WTC11 (cell line): ENCODE results near the gene BTBD17. TPM values are rescaled to one million over a fixed set of nuclear protein-coding genes. Genes with fewer than 3 reads are reported as not detected.

Experiments used
- ESRRA ChIP-seq: sonication (generic); formaldehyde crosslinking; IDR thresholded peaks from 2 replicates; pipeline ENCODE4 v1.8.1; 2022; ENCODE audit warnings: mild to moderate bottlenecking, missing genetic modification reagents, borderline replicate concordance
- NR3C1 ChIP-seq: sonication (generic); formaldehyde crosslinking; conservative IDR thresholded peaks from 2 replicates; pipeline ENCODE4 v1.8.1; 2023; ENCODE audit warnings: low read depth, mild to moderate bottlenecking, missing genetic modification reagents
- PRRX2 ChIP-seq: fragments of 250-450 bp; sonication (Bioruptor Pico); IDR thresholded peaks from 2 replicates; pipeline ENCODE4 v1.8.0; 2021; ENCODE audit warnings: mild to moderate bottlenecking
- SMAD3 ChIP-seq: sonication (generic); formaldehyde crosslinking; IDR thresholded peaks from 2 replicates; pipeline ENCODE4 v1.8.0; 2022; ENCODE audit warnings: missing genetic modification reagents, mild to moderate bottlenecking, borderline replicate concordance
- ZNF219 ChIP-seq: sonication (generic); formaldehyde crosslinking; IDR thresholded peaks from 2 replicates; pipeline ENCODE4 v1.8.0; 2023; ENCODE audit warnings: missing genetic modification reagents, mild to moderate bottlenecking, borderline replicate concordance
- ZNF671 ChIP-seq: fragments of 250-450 bp; sonication (Bioruptor Pico); IDR thresholded peaks from 2 replicates; pipeline ENCODE4 v1.8.0; 2021; ENCODE audit warnings: mild to moderate bottlenecking
- total RNA-seq: library from RNA; stranded (reverse); gene quantifications from 3 replicates; pipeline ENCODE4 v1.2.3, GENCODE V29; 2021
- TF ChIP-seq, protein P1 (sequence below): sonication (generic); formaldehyde crosslinking; IDR thresholded peaks from 2 replicates; pipeline ENCODE4 v1.8.1; 2022; ENCODE audit warnings: low read depth, missing genetic modification reagents, borderline replicate concordance
- TF ChIP-seq, protein P2 (sequence below): sonication (generic); formaldehyde crosslinking; IDR thresholded peaks from 2 replicates; pipeline ENCODE4 v1.8.0; 2023; ENCODE audit warnings: missing genetic modification reagents, mild to moderate bottlenecking, borderline replicate concordance
- TF ChIP-seq, protein P3 (sequence below): sonication (generic); formaldehyde crosslinking; IDR thresholded peaks from 2 replicates; pipeline ENCODE4 v1.8.0; 2023; ENCODE audit warnings: mild to moderate bottlenecking, missing genetic modification reagents
- TF ChIP-seq, protein P4 (sequence below): sonication (generic); formaldehyde crosslinking; IDR thresholded peaks from 2 replicates; pipeline ENCODE4 v1.8.1; 2023; ENCODE audit warnings: mild to moderate bottlenecking, missing genetic modification reagents, moderate library complexity
- TF ChIP-seq, protein P5 (sequence below): fragments of 250-450 bp; sonication (Bioruptor Pico); IDR thresholded peaks from 2 replicates; pipeline ENCODE4 v2.1.2; 2022; ENCODE audit warnings: mild to moderate bottlenecking, moderate library complexity
- TF ChIP-seq, protein P6 (sequence below): sonication (generic); formaldehyde crosslinking; IDR thresholded peaks from 2 replicates; pipeline ENCODE4 v1.8.1; 2023; ENCODE audit warnings: mild to moderate bottlenecking, missing genetic modification reagents
- TF ChIP-seq, protein P7 (sequence below): fragments of 250-450 bp; sonication (Bioruptor Pico); conservative IDR thresholded peaks from 2 replicates; pipeline ENCODE4 v1.9.0; 2021; ENCODE audit warnings: mild to moderate bottlenecking
- TF ChIP-seq, protein P8 (sequence below): sonication (generic); formaldehyde crosslinking; IDR thresholded peaks from 2 replicates; pipeline ENCODE4 v1.8.0; 2022; ENCODE audit warnings: mild to moderate bottlenecking, missing genetic modification reagents
- TF ChIP-seq, protein P9 (sequence below): fragments of 250-450 bp; sonication (Bioruptor Pico); IDR thresholded peaks from 2 replicates; pipeline ENCODE4 v1.9.0; 2021; ENCODE audit warnings: mild to moderate bottlenecking

The BTBD17 gene
- total RNA-seq, 1 experiment from 2014 or later = 0.94 TPM

DNA sequence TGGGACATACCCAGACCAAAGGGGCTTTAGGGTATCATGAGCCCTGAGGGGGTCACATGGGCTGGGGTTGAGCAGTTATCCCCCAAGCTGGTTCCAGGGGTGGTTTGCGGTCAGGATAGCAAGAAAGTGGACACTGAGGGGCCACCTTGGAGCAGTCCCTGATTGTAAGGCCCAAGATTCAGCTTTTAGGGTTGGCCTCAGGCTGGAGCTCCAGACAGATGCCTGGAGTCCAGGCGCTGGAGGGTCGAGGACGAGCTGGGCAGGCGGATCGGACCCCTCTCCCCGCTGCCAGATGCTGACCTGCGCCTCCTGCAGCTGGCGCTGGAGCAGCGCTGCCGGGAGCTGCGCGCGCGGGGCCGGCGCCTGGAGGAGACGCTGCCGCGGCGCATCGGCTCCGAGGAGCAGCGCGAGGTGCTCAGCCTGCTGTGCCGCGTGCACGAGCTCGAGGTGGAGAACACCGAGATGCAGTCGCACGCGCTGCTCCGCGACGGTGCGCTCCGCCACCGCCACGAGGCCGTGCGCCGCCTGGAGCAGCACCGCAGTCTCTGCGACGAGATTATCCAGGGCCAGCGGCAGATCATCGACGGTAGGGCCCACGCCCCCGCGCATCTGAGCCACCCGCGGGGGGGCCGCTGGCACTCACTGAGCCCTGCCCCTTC lies 10.0 kb downstream of the BTBD17 start (continued):
- TF ChIP-seq, protein P1, sequence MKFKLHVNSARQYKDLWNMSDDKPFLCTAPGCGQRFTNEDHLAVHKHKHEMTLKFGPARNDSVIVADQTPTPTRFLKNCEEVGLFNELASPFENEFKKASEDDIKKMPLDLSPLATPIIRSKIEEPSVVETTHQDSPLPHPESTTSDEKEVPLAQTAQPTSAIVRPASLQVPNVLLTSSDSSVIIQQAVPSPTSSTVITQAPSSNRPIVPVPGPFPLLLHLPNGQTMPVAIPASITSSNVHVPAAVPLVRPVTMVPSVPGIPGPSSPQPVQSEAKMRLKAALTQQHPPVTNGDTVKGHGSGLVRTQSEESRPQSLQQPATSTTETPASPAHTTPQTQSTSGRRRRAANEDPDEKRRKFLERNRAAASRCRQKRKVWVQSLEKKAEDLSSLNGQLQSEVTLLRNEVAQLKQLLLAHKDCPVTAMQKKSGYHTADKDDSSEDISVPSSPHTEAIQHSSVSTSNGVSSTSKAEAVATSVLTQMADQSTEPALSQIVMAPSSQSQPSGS (CRISPR knock-in tag) = no peak; the same call in 1 of the 2 replicates
- TF ChIP-seq PRRX2 (CRISPR knock-in tag) (no peak), ESRRA (peak; percentile 93; the same call in 1 of the 2 replicates), ZNF219 (peak; percentile 89), SMAD3 (CRISPR knock-in tag) (no peak), NR3C1 (no peak; the same call in 1 of the 2 replicates), ZNF671 (no peak)
- TF ChIP-seq, protein P2, sequence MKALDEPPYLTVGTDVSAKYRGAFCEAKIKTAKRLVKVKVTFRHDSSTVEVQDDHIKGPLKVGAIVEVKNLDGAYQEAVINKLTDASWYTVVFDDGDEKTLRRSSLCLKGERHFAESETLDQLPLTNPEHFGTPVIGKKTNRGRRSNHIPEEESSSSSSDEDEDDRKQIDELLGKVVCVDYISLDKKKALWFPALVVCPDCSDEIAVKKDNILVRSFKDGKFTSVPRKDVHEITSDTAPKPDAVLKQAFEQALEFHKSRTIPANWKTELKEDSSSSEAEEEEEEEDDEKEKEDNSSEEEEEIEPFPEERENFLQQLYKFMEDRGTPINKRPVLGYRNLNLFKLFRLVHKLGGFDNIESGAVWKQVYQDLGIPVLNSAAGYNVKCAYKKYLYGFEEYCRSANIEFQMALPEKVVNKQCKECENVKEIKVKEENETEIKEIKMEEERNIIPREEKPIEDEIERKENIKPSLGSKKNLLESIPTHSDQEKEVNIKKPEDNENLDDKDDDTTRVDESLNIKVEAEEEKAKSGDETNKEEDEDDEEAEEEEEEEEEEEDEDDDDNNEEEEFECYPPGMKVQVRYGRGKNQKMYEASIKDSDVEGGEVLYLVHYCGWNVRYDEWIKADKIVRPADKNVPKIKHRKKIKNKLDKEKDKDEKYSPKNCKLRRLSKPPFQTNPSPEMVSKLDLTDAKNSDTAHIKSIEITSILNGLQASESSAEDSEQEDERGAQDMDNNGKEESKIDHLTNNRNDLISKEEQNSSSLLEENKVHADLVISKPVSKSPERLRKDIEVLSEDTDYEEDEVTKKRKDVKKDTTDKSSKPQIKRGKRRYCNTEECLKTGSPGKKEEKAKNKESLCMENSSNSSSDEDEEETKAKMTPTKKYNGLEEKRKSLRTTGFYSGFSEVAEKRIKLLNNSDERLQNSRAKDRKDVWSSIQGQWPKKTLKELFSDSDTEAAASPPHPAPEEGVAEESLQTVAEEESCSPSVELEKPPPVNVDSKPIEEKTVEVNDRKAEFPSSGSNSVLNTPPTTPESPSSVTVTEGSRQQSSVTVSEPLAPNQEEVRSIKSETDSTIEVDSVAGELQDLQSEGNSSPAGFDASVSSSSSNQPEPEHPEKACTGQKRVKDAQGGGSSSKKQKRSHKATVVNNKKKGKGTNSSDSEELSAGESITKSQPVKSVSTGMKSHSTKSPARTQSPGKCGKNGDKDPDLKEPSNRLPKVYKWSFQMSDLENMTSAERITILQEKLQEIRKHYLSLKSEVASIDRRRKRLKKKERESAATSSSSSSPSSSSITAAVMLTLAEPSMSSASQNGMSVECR (CRISPR knock-in tag) = peak; percentile 94
- TF ChIP-seq, protein P3, sequence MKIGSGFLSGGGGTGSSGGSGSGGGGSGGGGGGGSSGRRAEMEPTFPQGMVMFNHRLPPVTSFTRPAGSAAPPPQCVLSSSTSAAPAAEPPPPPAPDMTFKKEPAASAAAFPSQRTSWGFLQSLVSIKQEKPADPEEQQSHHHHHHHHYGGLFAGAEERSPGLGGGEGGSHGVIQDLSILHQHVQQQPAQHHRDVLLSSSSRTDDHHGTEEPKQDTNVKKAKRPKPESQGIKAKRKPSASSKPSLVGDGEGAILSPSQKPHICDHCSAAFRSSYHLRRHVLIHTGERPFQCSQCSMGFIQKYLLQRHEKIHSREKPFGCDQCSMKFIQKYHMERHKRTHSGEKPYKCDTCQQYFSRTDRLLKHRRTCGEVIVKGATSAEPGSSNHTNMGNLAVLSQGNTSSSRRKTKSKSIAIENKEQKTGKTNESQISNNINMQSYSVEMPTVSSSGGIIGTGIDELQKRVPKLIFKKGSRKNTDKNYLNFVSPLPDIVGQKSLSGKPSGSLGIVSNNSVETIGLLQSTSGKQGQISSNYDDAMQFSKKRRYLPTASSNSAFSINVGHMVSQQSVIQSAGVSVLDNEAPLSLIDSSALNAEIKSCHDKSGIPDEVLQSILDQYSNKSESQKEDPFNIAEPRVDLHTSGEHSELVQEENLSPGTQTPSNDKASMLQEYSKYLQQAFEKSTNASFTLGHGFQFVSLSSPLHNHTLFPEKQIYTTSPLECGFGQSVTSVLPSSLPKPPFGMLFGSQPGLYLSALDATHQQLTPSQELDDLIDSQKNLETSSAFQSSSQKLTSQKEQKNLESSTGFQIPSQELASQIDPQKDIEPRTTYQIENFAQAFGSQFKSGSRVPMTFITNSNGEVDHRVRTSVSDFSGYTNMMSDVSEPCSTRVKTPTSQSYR = peak; percentile 91
- TF ChIP-seq, protein P4, sequence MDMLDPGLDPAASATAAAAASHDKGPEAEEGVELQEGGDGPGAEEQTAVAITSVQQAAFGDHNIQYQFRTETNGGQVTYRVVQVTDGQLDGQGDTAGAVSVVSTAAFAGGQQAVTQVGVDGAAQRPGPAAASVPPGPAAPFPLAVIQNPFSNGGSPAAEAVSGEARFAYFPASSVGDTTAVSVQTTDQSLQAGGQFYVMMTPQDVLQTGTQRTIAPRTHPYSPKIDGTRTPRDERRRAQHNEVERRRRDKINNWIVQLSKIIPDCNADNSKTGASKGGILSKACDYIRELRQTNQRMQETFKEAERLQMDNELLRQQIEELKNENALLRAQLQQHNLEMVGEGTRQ (CRISPR knock-in tag) = peak; percentile 44
- TF ChIP-seq, protein P5, sequence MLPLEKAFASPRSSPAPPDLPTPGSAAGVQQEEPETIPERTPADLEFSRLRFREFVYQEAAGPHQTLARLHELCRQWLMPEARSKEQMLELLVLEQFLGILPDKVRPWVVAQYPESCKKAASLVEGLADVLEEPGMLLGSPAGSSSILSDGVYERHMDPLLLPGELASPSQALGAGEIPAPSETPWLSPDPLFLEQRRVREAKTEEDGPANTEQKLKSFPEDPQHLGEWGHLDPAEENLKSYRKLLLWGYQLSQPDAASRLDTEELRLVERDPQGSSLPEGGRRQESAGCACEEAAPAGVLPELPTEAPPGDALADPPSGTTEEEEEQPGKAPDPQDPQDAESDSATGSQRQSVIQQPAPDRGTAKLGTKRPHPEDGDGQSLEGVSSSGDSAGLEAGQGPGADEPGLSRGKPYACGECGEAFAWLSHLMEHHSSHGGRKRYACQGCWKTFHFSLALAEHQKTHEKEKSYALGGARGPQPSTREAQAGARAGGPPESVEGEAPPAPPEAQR (CRISPR knock-in tag) = no peak
- TF ChIP-seq, protein P6, sequence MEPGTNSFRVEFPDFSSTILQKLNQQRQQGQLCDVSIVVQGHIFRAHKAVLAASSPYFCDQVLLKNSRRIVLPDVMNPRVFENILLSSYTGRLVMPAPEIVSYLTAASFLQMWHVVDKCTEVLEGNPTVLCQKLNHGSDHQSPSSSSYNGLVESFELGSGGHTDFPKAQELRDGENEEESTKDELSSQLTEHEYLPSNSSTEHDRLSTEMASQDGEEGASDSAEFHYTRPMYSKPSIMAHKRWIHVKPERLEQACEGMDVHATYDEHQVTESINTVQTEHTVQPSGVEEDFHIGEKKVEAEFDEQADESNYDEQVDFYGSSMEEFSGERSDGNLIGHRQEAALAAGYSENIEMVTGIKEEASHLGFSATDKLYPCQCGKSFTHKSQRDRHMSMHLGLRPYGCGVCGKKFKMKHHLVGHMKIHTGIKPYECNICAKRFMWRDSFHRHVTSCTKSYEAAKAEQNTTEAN (CRISPR knock-in tag) = peak; percentile 52; the same call in 1 of the 2 replicates
- TF ChIP-seq, protein P7, sequence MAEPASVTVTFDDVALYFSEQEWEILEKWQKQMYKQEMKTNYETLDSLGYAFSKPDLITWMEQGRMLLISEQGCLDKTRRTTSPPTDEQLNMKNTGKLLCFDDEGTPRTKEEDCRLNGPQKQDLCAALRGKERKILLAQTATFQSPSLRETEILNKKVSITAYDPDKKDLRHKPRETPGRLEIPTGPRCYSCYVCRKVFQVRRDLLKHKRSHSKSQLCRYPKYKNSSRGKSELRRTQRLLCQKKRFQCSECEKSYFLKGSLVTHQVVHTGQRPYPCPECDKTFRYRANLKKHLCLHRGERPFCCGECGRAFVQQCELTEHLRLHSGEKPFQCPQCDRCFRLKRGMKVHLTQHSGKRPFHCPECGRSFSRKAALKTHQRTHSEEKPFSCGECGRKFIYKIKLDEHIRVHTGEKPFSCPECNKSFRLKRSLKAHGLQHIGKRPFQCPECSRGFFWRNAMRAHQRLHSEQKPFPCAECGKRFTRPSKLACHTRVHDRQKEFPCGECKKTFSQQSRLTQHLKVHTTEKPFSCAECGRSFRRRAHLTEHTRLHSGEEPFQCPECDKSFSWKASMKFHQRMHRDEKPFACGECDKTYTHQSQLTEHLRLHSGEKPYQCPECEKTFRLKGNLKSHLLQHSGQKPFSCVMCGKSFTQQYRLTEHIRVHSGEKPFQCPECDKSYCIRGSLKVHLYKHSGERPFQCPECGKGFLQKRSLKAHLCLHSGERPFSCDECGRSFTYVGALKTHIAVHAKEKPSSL (CRISPR knock-in tag) = no peak
- TF ChIP-seq, protein P8, sequence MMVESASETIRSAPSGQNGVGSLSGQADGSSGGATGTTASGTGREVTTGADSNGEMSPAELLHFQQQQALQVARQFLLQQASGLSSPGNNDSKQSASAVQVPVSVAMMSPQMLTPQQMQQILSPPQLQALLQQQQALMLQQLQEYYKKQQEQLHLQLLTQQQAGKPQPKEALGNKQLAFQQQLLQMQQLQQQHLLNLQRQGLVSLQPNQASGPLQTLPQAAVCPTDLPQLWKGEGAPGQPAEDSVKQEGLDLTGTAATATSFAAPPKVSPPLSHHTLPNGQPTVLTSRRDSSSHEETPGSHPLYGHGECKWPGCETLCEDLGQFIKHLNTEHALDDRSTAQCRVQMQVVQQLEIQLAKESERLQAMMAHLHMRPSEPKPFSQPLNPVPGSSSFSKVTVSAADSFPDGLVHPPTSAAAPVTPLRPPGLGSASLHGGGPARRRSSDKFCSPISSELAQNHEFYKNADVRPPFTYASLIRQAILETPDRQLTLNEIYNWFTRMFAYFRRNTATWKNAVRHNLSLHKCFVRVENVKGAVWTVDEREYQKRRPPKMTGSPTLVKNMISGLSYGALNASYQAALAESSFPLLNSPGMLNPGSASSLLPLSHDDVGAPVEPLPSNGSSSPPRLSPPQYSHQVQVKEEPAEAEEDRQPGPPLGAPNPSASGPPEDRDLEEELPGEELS = peak; percentile 93
- TF ChIP-seq, protein P9, sequence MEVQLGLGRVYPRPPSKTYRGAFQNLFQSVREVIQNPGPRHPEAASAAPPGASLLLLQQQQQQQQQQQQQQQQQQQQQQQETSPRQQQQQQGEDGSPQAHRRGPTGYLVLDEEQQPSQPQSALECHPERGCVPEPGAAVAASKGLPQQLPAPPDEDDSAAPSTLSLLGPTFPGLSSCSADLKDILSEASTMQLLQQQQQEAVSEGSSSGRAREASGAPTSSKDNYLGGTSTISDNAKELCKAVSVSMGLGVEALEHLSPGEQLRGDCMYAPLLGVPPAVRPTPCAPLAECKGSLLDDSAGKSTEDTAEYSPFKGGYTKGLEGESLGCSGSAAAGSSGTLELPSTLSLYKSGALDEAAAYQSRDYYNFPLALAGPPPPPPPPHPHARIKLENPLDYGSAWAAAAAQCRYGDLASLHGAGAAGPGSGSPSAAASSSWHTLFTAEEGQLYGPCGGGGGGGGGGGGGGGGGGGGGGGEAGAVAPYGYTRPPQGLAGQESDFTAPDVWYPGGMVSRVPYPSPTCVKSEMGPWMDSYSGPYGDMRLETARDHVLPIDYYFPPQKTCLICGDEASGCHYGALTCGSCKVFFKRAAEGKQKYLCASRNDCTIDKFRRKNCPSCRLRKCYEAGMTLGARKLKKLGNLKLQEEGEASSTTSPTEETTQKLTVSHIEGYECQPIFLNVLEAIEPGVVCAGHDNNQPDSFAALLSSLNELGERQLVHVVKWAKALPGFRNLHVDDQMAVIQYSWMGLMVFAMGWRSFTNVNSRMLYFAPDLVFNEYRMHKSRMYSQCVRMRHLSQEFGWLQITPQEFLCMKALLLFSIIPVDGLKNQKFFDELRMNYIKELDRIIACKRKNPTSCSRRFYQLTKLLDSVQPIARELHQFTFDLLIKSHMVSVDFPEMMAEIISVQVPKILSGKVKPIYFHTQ (CRISPR knock-in tag) = no peak
